Caco-2 (cell line): ENCODE data around the gene JARID2. TPM values are rescaled to one million over a fixed set of nuclear protein-coding genes. Genes with fewer than 3 reads are reported as not detected.

Experiments
- BruUV-seq: library from RNA; stranded (reverse); fragments of 400-500 nt; replicated peaks from 2 replicates; lab custom pipeline; 2021; lab: Mats Ljungman, UMichigan
- CTCF ChIA-PET: fragments of 300-600 bp; sonication (Branson Sonifier 250); formaldehyde crosslinking; loops from one replicate; lab custom pipeline; 2022; ENCODE audit warnings: antibody characterized with exemption; lab: Charles Lee
- POLR2A ChIA-PET: fragments of 300-600 bp; sonication (Branson Sonifier 250); formaldehyde crosslinking; loops from one replicate; lab custom pipeline; 2022; ENCODE audit warnings: antibody characterized with exemption; lab: Charles Lee
- DNase-seq, 2 experiments: peaks; one replicate each; pipeline versions ENCODE4 v3.0.0 to v3.0.0-alpha.2; 2020 to 2022
- H3K27me3 ChIP-seq: replicated peaks from 2 replicates; pipeline ENCODE4 v1.6.0; 2011; ENCODE audit warnings: low read length; ENCODE audit not compliant: control insufficient read depth, insufficient read depth
- H3K36me3 ChIP-seq: 2 replicates; pipeline ENCODE4 v1.5.1; 2011; ENCODE audit warnings: low read length; ENCODE audit not compliant: control insufficient read depth, insufficient read depth
- H3K4me1 ChIP-seq: fragments of 250-450 bp; sonication (Bioruptor Pico); 2 replicates; pipeline ENCODE4 v1.5.1; 2020; ENCODE audit warnings: mild to moderate bottlenecking
- H3K4me3 ChIP-seq: 2 replicates; pipeline ENCODE4 v1.5.1; 2011; ENCODE audit warnings: low read depth, mild to moderate bottlenecking, control low read depth, low read length
- H3K9me3 ChIP-seq: fragments of 250-450 bp; sonication (Bioruptor Pico); 2 replicates; pipeline ENCODE4 v1.5.1; 2020; ENCODE audit warnings: mild to moderate bottlenecking, moderate library complexity
- H3K27ac Mint-ChIP-seq: one replicate; pipeline ENCODE4 v1.8.0; 2022; ENCODE audit warnings: mixed read lengths; ENCODE audit not compliant: unreplicated experiment
- H3K27me3 Mint-ChIP-seq: one replicate; pipeline ENCODE4 v1.8.0; 2022; ENCODE audit warnings: mixed read lengths; ENCODE audit not compliant: insufficient read depth, unreplicated experiment
- H3K36me3 Mint-ChIP-seq: one replicate; pipeline ENCODE4 v1.8.0; 2022; ENCODE audit warnings: mild to moderate bottlenecking, mixed read lengths; ENCODE audit not compliant: insufficient read depth, unreplicated experiment
- H3K4me1 Mint-ChIP-seq: one replicate; pipeline ENCODE4 v1.8.0; 2022; ENCODE audit warnings: low read depth, mixed read lengths; ENCODE audit not compliant: unreplicated experiment
- H3K4me3 Mint-ChIP-seq: one replicate; pipeline ENCODE4 v1.8.0; 2022; ENCODE audit warnings: mild to moderate bottlenecking, moderate library complexity, mixed read lengths; ENCODE audit not compliant: unreplicated experiment
- H3K9me3 Mint-ChIP-seq: one replicate; pipeline ENCODE4 v1.8.0; 2022; ENCODE audit warnings: mixed read lengths; ENCODE audit not compliant: unreplicated experiment
- intact Hi-C: fragments of 100-400 bp; cut with micrococcal nuclease; formaldehyde crosslinking; loops from one replicate; pipeline ENCODE4 v1.10.0; 2022; ENCODE audit not compliant: unreplicated experiment
- total RNA-seq: library from RNA; stranded (reverse); gene quantifications from 2 replicates; pipeline ENCODE4 v1.2.3, GENCODE V29; 2022
- TF ChIP-seq, protein P1 (sequence below), 2 experiments: fragments of 200-600 bp in 1 of 2; IDR thresholded peaks; 1 replicate in 1 of 2; 2 replicates in 1 of 2; pipeline versions ENCODE4 v1.5.1 to v1.8.0; 2011 to 2022; ENCODE audit warnings: antibody characterized with exemption in 1 of 2, control low read depth in 1 of 2, inconsistent platforms in 1 of 2, low read depth in 1 of 2, low read length in 1 of 2, mild to moderate bottlenecking in 1 of 2, moderate library complexity in 1 of 2; ENCODE audit not compliant: insufficient read depth in 1 of 2, severe bottlenecking in 1 of 2, unreplicated experiment in 1 of 2

The JARID2 gene
- total RNA-seq, 1 experiment from 2014 or later = 18.3 TPM

DNA sequence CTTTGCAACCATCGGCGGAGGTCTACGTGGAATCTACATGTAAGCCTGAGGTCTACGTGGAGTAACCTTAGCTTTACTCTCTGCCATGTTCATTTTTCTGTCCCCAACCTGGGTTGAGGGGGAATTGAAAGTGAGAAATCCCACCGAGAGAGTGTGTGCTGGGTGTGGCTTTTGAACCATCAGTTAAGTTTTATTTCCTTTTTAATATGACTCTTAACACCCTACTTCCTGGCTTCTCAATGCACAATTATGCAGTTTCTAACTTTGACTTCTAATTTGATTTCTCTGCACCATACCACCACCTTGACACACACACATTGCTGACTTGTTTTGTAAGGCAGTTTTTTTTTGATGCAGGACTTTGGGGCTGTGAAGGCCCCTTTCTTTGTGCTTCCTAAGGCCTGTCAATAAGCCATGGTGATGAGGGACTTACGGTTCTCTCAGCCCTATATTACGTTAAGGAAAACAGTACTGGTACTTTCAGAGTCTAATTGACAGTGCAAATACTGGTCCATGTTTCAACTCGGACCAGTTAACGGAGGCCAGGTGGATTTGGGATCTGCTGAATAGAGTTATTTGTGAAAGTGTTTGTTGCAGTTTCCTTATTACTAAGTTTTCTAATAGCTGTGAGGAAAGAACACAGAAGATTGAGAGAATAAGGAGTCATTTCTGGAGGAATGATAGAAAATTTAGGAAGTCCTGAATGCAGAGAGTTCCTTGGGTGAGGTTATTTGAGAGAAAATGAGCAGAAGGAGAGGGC, 206.5 kb downstream of the JARID2 start:
- no TSS peak for BruUV-seq
- H3K27me3 ChIP-seq = no peaks in the 10 kb centered on the region
- H3K4me1 ChIP-seq = peaks cover 16% of the 10 kb centered on the region
- Mint-ChIP-seq H3K27ac (no peak overlapping the region), H3K36me3 (peaks cover 15% of the 10 kb centered on the region), H3K4me1 (peaks cover 24% of the 10 kb centered on the region), H3K4me3 (no peak overlapping the region), H3K27me3 (no peaks in the 10 kb centered on the region), H3K9me3 (no peaks in the 10 kb centered on the region)
- no peak overlapping the region for H3K4me3 ChIP-seq
- no peaks in the 10 kb centered on the region for H3K9me3 ChIP-seq
- TF ChIP-seq, protein P1, sequence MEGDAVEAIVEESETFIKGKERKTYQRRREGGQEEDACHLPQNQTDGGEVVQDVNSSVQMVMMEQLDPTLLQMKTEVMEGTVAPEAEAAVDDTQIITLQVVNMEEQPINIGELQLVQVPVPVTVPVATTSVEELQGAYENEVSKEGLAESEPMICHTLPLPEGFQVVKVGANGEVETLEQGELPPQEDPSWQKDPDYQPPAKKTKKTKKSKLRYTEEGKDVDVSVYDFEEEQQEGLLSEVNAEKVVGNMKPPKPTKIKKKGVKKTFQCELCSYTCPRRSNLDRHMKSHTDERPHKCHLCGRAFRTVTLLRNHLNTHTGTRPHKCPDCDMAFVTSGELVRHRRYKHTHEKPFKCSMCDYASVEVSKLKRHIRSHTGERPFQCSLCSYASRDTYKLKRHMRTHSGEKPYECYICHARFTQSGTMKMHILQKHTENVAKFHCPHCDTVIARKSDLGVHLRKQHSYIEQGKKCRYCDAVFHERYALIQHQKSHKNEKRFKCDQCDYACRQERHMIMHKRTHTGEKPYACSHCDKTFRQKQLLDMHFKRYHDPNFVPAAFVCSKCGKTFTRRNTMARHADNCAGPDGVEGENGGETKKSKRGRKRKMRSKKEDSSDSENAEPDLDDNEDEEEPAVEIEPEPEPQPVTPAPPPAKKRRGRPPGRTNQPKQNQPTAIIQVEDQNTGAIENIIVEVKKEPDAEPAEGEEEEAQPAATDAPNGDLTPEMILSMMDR (IDR thresholded peaks at IDR 0.05; ENCODE audit: insufficient read depth in 1 of 2, low read depth in 1 of 2, low read length in 1 of 2, severe bottlenecking in 1 of 2, unreplicated experiment in 1 of 2) = no peak
- intact Hi-C loops = no loop called here
- no peaks in the 10 kb centered on the region for H3K36me3 ChIP-seq
- CTCF ChIA-PET = no interaction called here
- DNase-seq = no peak
- POLR2A ChIA-PET = no interaction called here

DNA sequence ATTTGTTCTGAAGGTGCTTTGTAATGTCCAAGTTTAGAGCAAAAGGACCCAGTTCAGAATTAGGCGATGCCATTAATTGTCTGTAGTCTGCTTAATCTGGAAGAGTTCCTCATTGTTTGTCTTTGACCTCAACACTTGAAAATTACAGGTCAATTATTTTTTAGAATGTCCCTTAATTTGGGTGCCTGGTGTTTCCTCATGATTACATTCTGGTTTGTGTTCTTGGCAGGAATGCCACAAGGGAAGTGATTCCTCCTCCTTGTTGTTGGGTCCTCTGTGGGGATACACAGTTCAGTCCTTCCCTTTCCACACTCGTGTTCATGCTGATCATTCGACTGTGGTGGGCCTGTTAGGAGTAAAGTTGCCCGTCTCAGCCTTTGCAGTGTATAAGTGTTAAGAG, 207.3 kb downstream of the JARID2 start:
- peaks cover 16% of the 10 kb centered on the region for H3K4me1 ChIP-seq
- ChIA-PET CTCF (no interaction called here), POLR2A (no interaction called here)
- DNase-seq = no peak
- no peaks in the 10 kb centered on the region for H3K36me3 ChIP-seq
- H3K9me3 Mint-ChIP-seq = no peaks in the 10 kb centered on the region
- intact Hi-C loops = no loop called here
- no peaks in the 10 kb centered on the region for H3K27me3 ChIP-seq
- no peak overlapping the region for H3K4me3 Mint-ChIP-seq
- H3K4me1 Mint-ChIP-seq = peaks cover 26% of the 10 kb centered on the region
- H3K27me3 Mint-ChIP-seq = no peaks in the 10 kb centered on the region
- peaks cover 17% of the 10 kb centered on the region for H3K36me3 Mint-ChIP-seq
- H3K27ac Mint-ChIP-seq = no peak overlapping the region
- H3K9me3 ChIP-seq = no peaks in the 10 kb centered on the region
- no peak overlapping the region for H3K4me3 ChIP-seq
- TF ChIP-seq, protein P1 (IDR thresholded peaks at IDR 0.05; ENCODE audit: insufficient read depth in 1 of 2, low read depth in 1 of 2, low read length in 1 of 2, severe bottlenecking in 1 of 2, unreplicated experiment in 1 of 2) = no peak
- no TSS peak for BruUV-seq

DNA sequence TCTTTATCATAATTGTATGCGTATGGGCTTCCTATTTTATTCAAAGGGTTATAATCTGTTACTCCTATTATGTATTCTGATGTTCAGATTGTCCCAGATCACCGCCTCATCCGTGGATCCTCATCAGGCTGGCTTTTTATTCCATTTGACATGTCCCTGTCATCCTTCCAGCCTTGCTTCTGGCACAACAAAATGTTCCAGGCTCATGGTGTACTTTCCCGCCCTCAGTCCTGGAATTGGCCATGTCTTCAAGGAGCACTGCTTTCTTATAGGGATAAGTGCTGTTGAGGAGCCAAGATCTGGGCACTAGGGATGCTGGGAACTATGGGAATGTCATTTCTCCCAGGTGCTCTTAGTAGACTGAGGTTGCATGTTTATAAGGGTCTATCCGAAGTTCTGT, 207.8 kb downstream of the JARID2 start:
- no peaks in the 10 kb centered on the region for H3K9me3 ChIP-seq
- CTCF ChIA-PET = no interaction called here
- Mint-ChIP-seq H3K9me3 (no peaks in the 10 kb centered on the region), H3K27me3 (no peaks in the 10 kb centered on the region), H3K4me1 (peaks cover 26% of the 10 kb centered on the region), H3K4me3 (no peak overlapping the region), H3K36me3 (peaks cover 17% of the 10 kb centered on the region), H3K27ac (no peak overlapping the region)
- H3K27me3 ChIP-seq = no peaks in the 10 kb centered on the region
- TF ChIP-seq, protein P1 (IDR thresholded peaks at IDR 0.05; ENCODE audit: insufficient read depth in 1 of 2, low read depth in 1 of 2, low read length in 1 of 2, severe bottlenecking in 1 of 2, unreplicated experiment in 1 of 2) = no peak
- DNase-seq = no peak
- H3K4me3 ChIP-seq = no peak overlapping the region
- H3K4me1 ChIP-seq = peaks cover 16% of the 10 kb centered on the region
- intact Hi-C loops = no loop called here
- H3K36me3 ChIP-seq = no peaks in the 10 kb centered on the region
- POLR2A ChIA-PET = no interaction called here
- BruUV-seq = no TSS peak
